ENCODE data around the gene OR9I1.

- TF ChIP-seq CTCF (IDR thresholded peaks at IDR 0.05) (no peak), POLR2A (IDR thresholded peaks at IDR 0.05) (no peak)
Observed at GRCh38 chr11:58165504-58166106, 40.3 kb upstream of the OR9I1 start.

Data from adrenal gland (tissue), 5 donors.